ENCODE data around the gene KRT39.

Gene KRT39

DNA sequence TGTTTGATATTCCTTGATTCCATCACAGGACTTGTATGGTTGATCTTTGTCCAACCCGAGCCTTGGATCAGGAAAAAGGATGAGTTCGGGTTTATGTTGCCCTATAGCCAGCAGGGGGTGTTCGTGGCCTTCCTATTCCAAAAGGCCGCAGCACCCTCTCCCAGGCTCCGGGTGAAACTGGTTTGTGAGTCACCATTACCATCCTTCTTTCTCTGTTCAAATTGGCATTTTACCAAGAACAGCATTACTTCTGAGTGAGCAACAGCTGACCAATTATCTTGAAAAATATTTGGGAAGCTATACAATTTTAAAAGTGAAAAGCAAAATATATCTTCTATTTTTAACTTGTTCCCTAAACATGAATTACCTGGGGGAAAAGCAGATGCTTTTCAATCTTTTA is 57.4 kb downstream of the KRT39 start:
- no peaks in the 10 kb centered on the region for H3K4me1 Mint-ChIP-seq
- H3K9me3 Mint-ChIP-seq = no peaks in the 10 kb centered on the region
- no peak overlapping the region for H3K4me3 Mint-ChIP-seq
- ATAC-seq (peak; percentile 89), DNase-seq (ENCODE audit: low spot score in 2 of 2) (peak; percentile 6 to 62)
- H3K27ac Mint-ChIP-seq = no peak overlapping the region
- no peaks in the 10 kb centered on the region for H3K36me3 Mint-ChIP-seq

All from stimulated activated effector memory CD8-positive, alpha-beta T cell treated with anti-CD3 and anti-CD28 coated beads, Interleukin-12 subunit alpha, Interleukin-12 subunit beta, amount 100 ng/mL, for 72 hours (primary cell).